OCI-LY1 (cell line): ENCODE measurements around the gene BLACAT1.
"Not testable (repeated sequence)": the region's sequence is repeated elsewhere in the genome, so short reads cannot be mapped to it uniquely, and the experiment has no call there.

ENCODE experiments used
- H2AFZ ChIP-seq: fragments of 200-600 bp; sonication (generic), shearing (Covaris generic); 2 replicates; pipeline ENCODE4 v1.6.0; 2014; ENCODE audit warnings: antibody characterized with exemption, mild to moderate bottlenecking, low read length
- H3F3A ChIP-seq: fragments of 200-600 bp; sonication (generic), shearing (Covaris generic); 2 replicates; pipeline ENCODE4 v1.6.0; 2014; ENCODE audit warnings: mild to moderate bottlenecking, antibody characterized with exemption, low read length, moderate library complexity; ENCODE audit not compliant: insufficient read depth
- H3K27ac ChIP-seq: fragments of 200-600 bp; sonication (generic); 2 replicates; pipeline ENCODE4 v1.5.1; 2014; ENCODE audit warnings: low read length, mixed run types, mild to moderate bottlenecking, low read depth; ENCODE audit not compliant: poor library complexity, severe bottlenecking
- H3K27me3 ChIP-seq: fragments of 200-600 bp; sonication (generic); 2 replicates; pipeline ENCODE4 v1.6.0; 2014; ENCODE audit warnings: antibody characterized with exemption, mild to moderate bottlenecking, low read length, moderate library complexity; ENCODE audit not compliant: insufficient read depth
- H3K36me3 ChIP-seq: fragments of 200-600 bp; sonication (generic); 2 replicates; pipeline ENCODE4 v1.6.1; 2014; ENCODE audit warnings: mild to moderate bottlenecking, antibody characterized with exemption, low read length, moderate library complexity, mixed read lengths; ENCODE audit not compliant: insufficient read depth
- H3K4me1 ChIP-seq: fragments of 200-600 bp; sonication (generic); 2 replicates; pipeline ENCODE4 v1.5.1; 2014; ENCODE audit warnings: mild to moderate bottlenecking, low read length, moderate library complexity; ENCODE audit not compliant: insufficient read depth, severe bottlenecking
- H3K4me2 ChIP-seq: fragments of 200-600 bp; sonication (generic), shearing (Covaris generic); 2 replicates; pipeline ENCODE4 v1.6.1; 2014; ENCODE audit warnings: low read length
- H3K4me3 ChIP-seq: fragments of 200-600 bp; sonication (generic); 2 replicates; pipeline ENCODE4 v1.5.1; 2014; ENCODE audit warnings: low read length, low read depth, mild to moderate bottlenecking, mixed read lengths; ENCODE audit not compliant: poor library complexity, severe bottlenecking
- H3K79me2 ChIP-seq: fragments of 200-600 bp; shearing (Covaris generic); 2 replicates; pipeline ENCODE4 v1.6.1; 2016; ENCODE audit warnings: mixed run types, low read length, mixed read lengths; ENCODE audit not compliant: insufficient read depth
- H3K9ac ChIP-seq: fragments of 200-600 bp; sonication (generic), shearing (Covaris generic); 2 replicates; pipeline ENCODE4 v1.6.1; 2014; ENCODE audit warnings: mild to moderate bottlenecking, low read length, mixed read lengths
- H3K9me2 ChIP-seq: fragments of 200-600 bp; sonication (generic), shearing (Covaris generic); 2 replicates; pipeline ENCODE4 v1.6.1; 2014; ENCODE audit warnings: low read depth, mild to moderate bottlenecking, low read length, mixed read lengths
- H3K9me3 ChIP-seq: fragments of 200-600 bp; shearing (Covaris generic); 2 replicates; pipeline ENCODE4 v1.6.1; 2014; ENCODE audit warnings: low read length, mixed read lengths
- H4K20me1 ChIP-seq: fragments of 200-600 bp; sonication (generic), shearing (Covaris generic); 2 replicates; pipeline ENCODE4 v1.6.0; 2016; ENCODE audit warnings: mild to moderate bottlenecking, low read length; ENCODE audit not compliant: insufficient read depth
- CTCF ChIP-seq: fragments of 200-600 bp; sonication (generic), shearing (Covaris generic); IDR thresholded peaks from 2 replicates; pipeline ENCODE4 v1.5.1; 2017; ENCODE audit warnings: mild to moderate bottlenecking, antibody characterized with exemption, low read length, moderate library complexity, mixed read lengths
- EZH2 ChIP-seq: fragments of 200-600 bp; sonication (generic), shearing (Covaris generic); IDR thresholded peaks from 2 replicates; pipeline ENCODE4 v1.8.0; 2017; ENCODE audit warnings: borderline replicate concordance, mixed run types, mild to moderate bottlenecking, antibody characterized with exemption, low read length, moderate library complexity, mixed read lengths

The BLACAT1 gene

GRCh38 chr1:205416322-205416721, 39.5 kb downstream of the BLACAT1 start:
- no peaks in the 10 kb centered on the region for H3K79me2 ChIP-seq
- H3K9ac ChIP-seq, result no peak overlapping the region
- no peaks in the 10 kb centered on the region for H3K4me1 ChIP-seq
- H3F3A ChIP-seq, result no peaks in the 10 kb centered on the region
- no peak overlapping the region for H3K4me3 ChIP-seq
- no peak for TF ChIP-seq CTCF
- TF ChIP-seq EZH2, result no peak
- no peaks in the 10 kb centered on the region for H4K20me1 ChIP-seq
- no peaks in the 10 kb centered on the region for H3K9me3 ChIP-seq
- H3K9me2 ChIP-seq, result no peaks in the 10 kb centered on the region
- no peak overlapping the region for H3K4me2 ChIP-seq
- H3K27me3 ChIP-seq, result no peaks in the 10 kb centered on the region; the same call in 1 of the 2 replicates
- H3K27ac ChIP-seq, result no peak overlapping the region
- no peak overlapping the region for H2AFZ ChIP-seq
- H3K36me3 ChIP-seq, result no peaks in the 10 kb centered on the region

DNA sequence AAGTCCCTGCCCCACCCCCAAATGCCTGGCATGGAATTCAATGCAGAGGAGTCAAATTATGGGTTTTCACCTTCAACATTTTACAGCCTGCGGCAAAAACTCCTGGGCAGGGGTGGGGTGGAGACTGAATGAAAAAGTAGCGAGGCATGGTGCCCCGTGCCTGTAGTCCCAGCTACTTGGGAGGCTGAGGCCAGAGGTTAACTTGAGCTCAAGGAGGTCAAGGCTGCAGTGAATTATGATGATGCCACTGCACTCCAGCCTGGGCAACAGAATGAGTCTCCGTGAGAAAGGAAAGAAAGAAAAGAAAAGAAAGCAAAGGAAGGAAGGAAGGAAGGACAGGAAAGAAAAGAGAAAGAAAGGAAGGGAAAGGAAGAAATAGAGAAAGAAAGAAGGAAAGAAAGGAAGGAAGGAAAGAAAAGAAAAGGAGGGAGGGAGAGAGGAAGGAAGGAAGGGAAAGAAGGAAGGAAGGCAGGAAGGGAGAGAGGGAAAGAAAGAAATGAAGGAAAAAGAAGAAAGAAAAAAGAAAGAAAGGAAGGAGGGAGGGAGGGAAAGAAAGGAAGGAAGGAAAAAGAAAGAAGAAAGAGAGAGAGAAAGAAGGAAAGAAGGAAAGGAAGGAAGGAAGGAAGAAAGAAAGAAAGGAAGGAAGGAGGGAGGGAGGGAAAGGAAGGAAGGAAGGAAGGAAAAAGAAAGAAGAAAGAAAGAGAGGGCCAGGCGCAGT, 45.1 kb downstream of the BLACAT1 start:
- no peak overlapping the region for H3K9ac ChIP-seq
- H3K4me2 ChIP-seq, result no peak overlapping the region
- no peak overlapping the region for H2AFZ ChIP-seq
- H3K4me1 ChIP-seq, result no peaks in the 10 kb centered on the region
- H3K27me3 ChIP-seq, result no peaks in the 10 kb centered on the region
- TF ChIP-seq EZH2, result no peak
- TF ChIP-seq CTCF, result no peak
- no peaks in the 10 kb centered on the region for H3K79me2 ChIP-seq
- no peak overlapping the region for H3K4me3 ChIP-seq
- H4K20me1 ChIP-seq, result no peaks in the 10 kb centered on the region
- no peaks in the 10 kb centered on the region for H3K36me3 ChIP-seq
- no peaks in the 10 kb centered on the region for H3K9me2 ChIP-seq
- H3K9me3 ChIP-seq, result no peaks in the 10 kb centered on the region
- no peak overlapping the region for H3K27ac ChIP-seq
- H3F3A ChIP-seq, result no peaks in the 10 kb centered on the region

DNA sequence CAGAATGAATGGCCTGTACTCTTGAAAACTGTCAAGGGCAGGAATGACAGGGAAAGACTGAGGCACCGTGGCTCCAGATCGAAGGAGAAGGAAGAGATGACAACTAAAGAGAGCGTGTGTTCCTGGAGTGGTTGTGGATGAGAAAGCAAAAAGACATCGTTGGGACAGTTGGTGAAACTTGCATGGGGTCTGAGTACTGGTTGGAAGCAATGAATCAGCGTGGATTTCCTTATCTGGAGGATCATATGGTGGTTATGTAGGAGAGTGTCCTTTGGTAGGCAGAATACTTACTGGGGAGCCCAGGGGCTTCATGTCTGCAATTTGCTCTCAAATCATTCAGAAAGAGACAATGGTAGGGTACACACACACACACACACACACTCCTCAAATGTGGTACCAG, 47.9 kb downstream of the BLACAT1 start:
- no peaks in the 10 kb centered on the region for H3K79me2 ChIP-seq
- H2AFZ ChIP-seq, result no peak overlapping the region

GRCh38 chr1:205406252-205406651, 49.6 kb downstream of the BLACAT1 start:
- H2AFZ ChIP-seq, H3K79me2 ChIP-seq, H3K9me3 ChIP-seq, H3K27ac ChIP-seq, H3K9me2 ChIP-seq, H3K36me3 ChIP-seq, H3K4me1 ChIP-seq, H3K4me2 ChIP-seq, H3F3A ChIP-seq, H3K27me3 ChIP-seq, H4K20me1 ChIP-seq, H3K9ac ChIP-seq, H3K4me3 ChIP-seq: not testable (repeated sequence)

More for the DNA sequence above, 47.9 kb downstream of the BLACAT1 start:
- Histone ChIP-seq H3K4me3 (no peak overlapping the region), H3K36me3 (no peaks in the 10 kb centered on the region), H3K9ac (no peak overlapping the region), H3K4me2 (no peak overlapping the region), H3F3A (no peaks in the 10 kb centered on the region), H3K27me3 (no peaks in the 10 kb centered on the region), H4K20me1 (no peaks in the 10 kb centered on the region), H3K27ac (no peak overlapping the region), H3K4me1 (no peaks in the 10 kb centered on the region), H3K9me3 (no peaks in the 10 kb centered on the region), H3K9me2 (no peaks in the 10 kb centered on the region)
- TF ChIP-seq EZH2, result no peak
- no peak for TF ChIP-seq CTCF
